PC-3 (cell line): ENCODE data around the gene FAM131C. TPM values are rescaled to one million over a fixed set of nuclear protein-coding genes. Genes with fewer than 3 reads are reported as not detected.

Experiments
- ATAC-seq: fragments of 200-7000 bp; cut with Tn5 transposase; 2 replicates; pipeline ENCODE4 v1.9.1; 2020; ENCODE audit warnings: mild to moderate bottlenecking, moderate library complexity
- BruUV-seq: library from RNA; stranded (reverse); fragments of 400-500 nt; replicated peaks from 2 replicates; lab custom pipeline; 2021; lab: Mats Ljungman, UMichigan
- CTCF ChIA-PET: fragments of 300-600 bp; sonication (Branson Sonifier 250); formaldehyde crosslinking; loops from one replicate; lab custom pipeline; 2022; ENCODE audit warnings: antibody characterized with exemption; lab: Charles Lee
- POLR2A ChIA-PET: fragments of 300-600 bp; sonication (Branson Sonifier 250); formaldehyde crosslinking; loops from one replicate; lab custom pipeline; 2022; ENCODE audit warnings: antibody characterized with exemption; ENCODE audit not compliant: unreplicated experiment; lab: Charles Lee
- DNase-seq: peaks from one replicate; pipeline ENCODE4 v3.0.0-alpha.2; 2015
- H2AFZ ChIP-seq: fragments of 300-600 bp; sonication (generic); 2 replicates; pipeline ENCODE4 v1.6.0; 2016; ENCODE audit warnings: antibody characterized with exemption, low read length
- H3F3A ChIP-seq: fragments of 300-600 bp; sonication (generic); one replicate; pipeline ENCODE4 v1.6.0; 2017; ENCODE audit warnings: antibody characterized with exemption, low read length, control low read depth, mild to moderate bottlenecking; ENCODE audit not compliant: unreplicated experiment
- H3K27ac ChIP-seq: fragments of 300-600 bp; sonication (generic); 2 replicates; pipeline ENCODE4 v1.5.1; 2016; ENCODE audit warnings: mild to moderate bottlenecking, low read length
- H3K27me3 ChIP-seq: fragments of 300-600 bp; sonication (generic); 2 replicates; pipeline ENCODE4 v1.6.1; 2016; ENCODE audit warnings: low read length, mixed read lengths
- H3K36me3 ChIP-seq: fragments of 300-600 bp; sonication (generic); 2 replicates; pipeline ENCODE4 v1.6.1; 2016; ENCODE audit warnings: low read depth, mixed run types, low read length, mixed read lengths
- H3K4me1 ChIP-seq: fragments of 300-600 bp; sonication (generic); 2 replicates; pipeline ENCODE4 v1.5.1; 2016; ENCODE audit warnings: low read length; ENCODE audit not compliant: insufficient read depth
- H3K4me2 ChIP-seq: fragments of 300-600 bp; sonication (generic); 2 replicates; pipeline ENCODE4 v1.6.0; 2016; ENCODE audit warnings: low read length
- H3K4me3 ChIP-seq: fragments of 300-600 bp; sonication (generic); 2 replicates; pipeline ENCODE4 v1.5.1; 2016; ENCODE audit warnings: mild to moderate bottlenecking, low read length, mixed read lengths
- H3K79me2 ChIP-seq: fragments of 300-600 bp; sonication (generic); 2 replicates; pipeline ENCODE4 v1.6.1; 2017; ENCODE audit warnings: low read length, mixed read lengths
- H3K9ac ChIP-seq: fragments of 300-600 bp; sonication (generic); 2 replicates; pipeline ENCODE4 v1.6.0; 2016; ENCODE audit warnings: mild to moderate bottlenecking, low read length
- H3K9me2 ChIP-seq: fragments of 300-600 bp; sonication (generic); replicated peaks from 2 replicates; pipeline ENCODE4 v1.6.1; 2016; ENCODE audit warnings: mixed run types, low read length, mixed read lengths
- H3K9me3 ChIP-seq: fragments of 300-600 bp; sonication (generic); 2 replicates; pipeline ENCODE4 v1.6.1; 2016; ENCODE audit warnings: low read length, mixed read lengths
- H4K20me1 ChIP-seq: fragments of 300-600 bp; sonication (generic); 2 replicates; pipeline ENCODE4 v1.6.1; 2016; ENCODE audit warnings: low read length, mixed read lengths
- CTCF ChIP-seq: fragments of 300-600 bp; sonication (generic); conservative IDR thresholded peaks from 2 replicates; pipeline ENCODE4 v1.5.1; 2017; ENCODE audit warnings: antibody characterized with exemption, low read depth, mild to moderate bottlenecking, low read length
- EZH2 ChIP-seq: fragments of 300-600 bp; sonication (generic); IDR thresholded peaks from one replicate; pipeline ENCODE4 v1.6.1; 2017; ENCODE audit warnings: antibody characterized with exemption, mild to moderate bottlenecking, low read length; ENCODE audit not compliant: unreplicated experiment
- EZH2phosphoT487 ChIP-seq: fragments of 300-600 bp; sonication (generic); IDR thresholded peaks from 2 replicates; pipeline ENCODE4 v1.6.1; 2018; ENCODE audit warnings: mild to moderate bottlenecking, antibody characterized with exemption, low read length, borderline replicate concordance
- intact Hi-C: fragments of 100-400 bp; cut with micrococcal nuclease; formaldehyde crosslinking; loops from 2 replicates; pipeline ENCODE4 v1.9.0; 2023
- total RNA-seq: library from RNA; depleted of rRNA; stranded (reverse); fragments of >200 nt; gene quantifications from 2 replicates; pipeline ENCODE4 v1.2.3, GENCODE V29; 2014

Gene FAM131C
- total RNA-seq, 1 experiment from 2014 or later = 7.7 TPM

- BruUV-seq = no TSS peak
- Histone ChIP-seq H3K9ac (no peak overlapping the region), H4K20me1 (no peaks in the 10 kb centered on the region), H2AFZ (no peak overlapping the region), H3K4me1 (0 out of 2 replicates have a peak, but pooled peaks cover 4% of the 10 kb centered on the region), H3K27me3 (no peaks in the 10 kb centered on the region), H3K36me3 (no peaks in the 10 kb centered on the region), H3K9me3 (no peaks in the 10 kb centered on the region), H3K4me2 (no peak overlapping the region), H3K79me2 (no peaks in the 10 kb centered on the region), H3K4me3 (no peak overlapping the region), H3F3A (no peaks in the 10 kb centered on the region), H3K27ac (no peak overlapping the region), H3K9me2 (no peaks in the 10 kb centered on the region)
- DNase-seq = no peak
- ATAC-seq = no peak
- TF ChIP-seq EZH2 (no peak), EZH2phosphoT487 (no peak), CTCF (no peak)
- intact Hi-C loops = no loop called here
- CTCF ChIA-PET = no interaction called here
- POLR2A ChIA-PET = no interaction called here
These were observed 42.1 kb upstream of the FAM131C start for GRCh38 chr1:16115468-16115983.

- Histone ChIP-seq H3K9me3 (no peaks in the 10 kb centered on the region), H3K4me2 (no peak overlapping the region), H3K9ac (no peak overlapping the region), H4K20me1 (no peaks in the 10 kb centered on the region), H3K79me2 (no peaks in the 10 kb centered on the region), H3K9me2 (no peaks in the 10 kb centered on the region), H3K4me3 (no peak overlapping the region), H3K27me3 (no peaks in the 10 kb centered on the region), H2AFZ (no peak overlapping the region), H3K4me1 (0 out of 2 replicates have a peak, but pooled peaks cover 4% of the 10 kb centered on the region), H3K27ac (no peak overlapping the region), H3K36me3 (no peaks in the 10 kb centered on the region), H3F3A (no peaks in the 10 kb centered on the region)
- no peak for DNase-seq
- no TSS peak for BruUV-seq
- intact Hi-C loops = no loop called here
- POLR2A ChIA-PET = no interaction called here
- ATAC-seq = no peak
- CTCF ChIA-PET = no interaction called here
- TF ChIP-seq EZH2 = no peak
- TF ChIP-seq EZH2phosphoT487 = no peak
- TF ChIP-seq CTCF = no peak
These were observed 41.3 kb upstream of the FAM131C start for GRCh38 chr1:16114527-16115467.
